Left ventricle myocardium inferior (tissue), 1 donor: ENCODE results near the gene CNPY2. TPM values are rescaled to one million over a fixed set of nuclear protein-coding genes. Genes with fewer than 3 reads are reported as not detected.
"Not testable (repeated sequence)": the region's sequence is repeated elsewhere in the genome, so short reads cannot be mapped to it uniquely, and the experiment has no call there.

Experiments used
- DNase-seq: peaks from one replicate; pipeline ENCODE4 v3.0.0-alpha.2; 2020
- H3K27ac ChIP-seq: fragments of 200-600 bp; replicated peaks from 2 replicates; pipeline ENCODE4 v1.8.0; 2021
- H3K27me3 ChIP-seq: fragments of 200-600 bp; 2 replicates; pipeline ENCODE4 v1.8.0; 2021; ENCODE audit warnings: low read depth
- H3K36me3 ChIP-seq: fragments of 200-600 bp; 2 replicates; pipeline ENCODE4 v1.8.0; 2021
- H3K4me1 ChIP-seq: fragments of 200-600 bp; 2 replicates; pipeline ENCODE4 v1.8.0; 2021
- H3K4me3 ChIP-seq: fragments of 200-600 bp; 2 replicates; pipeline ENCODE4 v1.8.0; 2021; ENCODE audit warnings: mild to moderate bottlenecking, moderate library complexity
- H3K9me3 ChIP-seq: fragments of 200-600 bp; replicated peaks from 2 replicates; pipeline ENCODE4 v1.8.0; 2021
- intact Hi-C: fragments of 100-400 bp; cut with micrococcal nuclease; formaldehyde crosslinking; loops from one replicate; pipeline ENCODE4 v1.11.0; 2022
- total RNA-seq: library from RNA; stranded (reverse); fragmentation: NEBNext Ultra II Directional; extraction: Animal tissue kit (Norgen Biotek cat#: 25700); gene quantifications from one replicate; pipeline ENCODE4 v1.2.1, GENCODE V29; 2021
- TF ChIP-seq, protein P1 (sequence below): fragments of 200-600 bp; IDR thresholded peaks from 2 replicates; pipeline ENCODE4 v1.8.0; 2021; ENCODE audit warnings: antibody characterized with exemption, mild to moderate bottlenecking, borderline replicate concordance
- donor health status: DM: no; HTN: yes; CAD: no; lungs with severe emphysema.

The CNPY2 gene
- total RNA-seq, 1 donor from 2014 or later, result 33.4 TPM

DNA sequence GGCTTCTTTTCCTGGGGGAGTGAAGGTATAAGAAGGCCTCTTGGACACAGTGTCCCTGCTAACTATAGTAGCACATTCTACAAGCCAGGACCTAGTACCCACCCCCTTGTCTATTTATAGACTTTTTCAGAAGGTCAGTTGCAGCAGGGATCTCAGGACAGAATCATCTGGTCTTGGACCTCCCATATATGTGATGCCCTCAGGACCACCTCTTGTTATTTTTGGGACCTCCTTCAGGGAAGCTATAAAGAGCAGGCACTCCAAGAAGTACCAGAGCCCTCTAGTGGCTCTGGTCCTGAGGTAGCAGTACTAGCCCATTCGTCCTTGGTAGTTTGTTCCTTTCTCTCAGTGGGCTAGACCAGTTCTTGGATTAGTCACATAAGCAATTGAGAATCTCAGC, 44.8 kb downstream of the CNPY2 start:
- Histone ChIP-seq H3K27me3 (no peaks in the 10 kb centered on the region), H3K9me3 (no peaks in the 10 kb centered on the region), H3K4me3 (peak overlapping the region; percentile 83), H3K4me1 (peaks cover 59% of the 10 kb centered on the region), H3K36me3 (peaks cover 70% of the 10 kb centered on the region), H3K27ac (peak overlapping the region; percentile 97)
- intact Hi-C loops, result no loop called here
- TF ChIP-seq, protein P1, sequence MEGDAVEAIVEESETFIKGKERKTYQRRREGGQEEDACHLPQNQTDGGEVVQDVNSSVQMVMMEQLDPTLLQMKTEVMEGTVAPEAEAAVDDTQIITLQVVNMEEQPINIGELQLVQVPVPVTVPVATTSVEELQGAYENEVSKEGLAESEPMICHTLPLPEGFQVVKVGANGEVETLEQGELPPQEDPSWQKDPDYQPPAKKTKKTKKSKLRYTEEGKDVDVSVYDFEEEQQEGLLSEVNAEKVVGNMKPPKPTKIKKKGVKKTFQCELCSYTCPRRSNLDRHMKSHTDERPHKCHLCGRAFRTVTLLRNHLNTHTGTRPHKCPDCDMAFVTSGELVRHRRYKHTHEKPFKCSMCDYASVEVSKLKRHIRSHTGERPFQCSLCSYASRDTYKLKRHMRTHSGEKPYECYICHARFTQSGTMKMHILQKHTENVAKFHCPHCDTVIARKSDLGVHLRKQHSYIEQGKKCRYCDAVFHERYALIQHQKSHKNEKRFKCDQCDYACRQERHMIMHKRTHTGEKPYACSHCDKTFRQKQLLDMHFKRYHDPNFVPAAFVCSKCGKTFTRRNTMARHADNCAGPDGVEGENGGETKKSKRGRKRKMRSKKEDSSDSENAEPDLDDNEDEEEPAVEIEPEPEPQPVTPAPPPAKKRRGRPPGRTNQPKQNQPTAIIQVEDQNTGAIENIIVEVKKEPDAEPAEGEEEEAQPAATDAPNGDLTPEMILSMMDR, result peak; percentile 53
- DNase-seq, result no peak

DNA sequence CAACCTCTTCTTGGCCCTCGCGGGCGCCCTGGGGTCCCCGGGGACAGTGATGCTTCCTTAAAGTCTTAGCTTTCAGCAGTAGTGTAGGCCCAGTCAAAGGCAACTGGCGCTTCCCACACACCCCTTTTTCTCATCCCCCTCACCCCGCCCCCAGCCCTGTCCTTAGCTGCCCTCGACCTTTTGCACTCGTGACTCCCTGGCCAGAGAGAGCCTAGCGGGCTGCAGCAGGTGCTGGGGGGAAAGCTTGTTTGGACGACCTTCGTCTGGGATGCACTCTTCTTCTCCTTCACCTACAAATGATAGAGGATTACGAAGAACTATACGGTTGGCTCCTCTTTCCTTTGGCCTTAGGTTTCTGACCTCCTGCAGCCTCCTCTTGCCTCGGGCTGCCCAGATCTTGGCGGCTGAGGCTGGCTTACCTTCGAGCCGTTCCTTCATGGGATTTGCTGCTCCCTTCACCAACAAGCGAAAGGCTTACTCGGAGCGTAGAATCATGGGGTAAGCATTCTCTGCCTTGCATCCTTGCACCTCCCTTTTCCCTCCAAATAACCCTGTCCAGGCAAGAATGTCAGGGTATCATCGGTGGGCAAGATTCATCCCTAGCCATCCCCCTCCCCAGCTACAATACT, 48.2 kb downstream of the CNPY2 start:
- Histone ChIP-seq H3K4me3 (peak overlapping the region; percentile 83), H3K36me3 (peaks cover 35% of the 10 kb centered on the region), H3K27me3 (no peaks in the 10 kb centered on the region), H3K27ac (peak overlapping the region; percentile 97), H3K4me1 (peaks cover 59% of the 10 kb centered on the region), H3K9me3 (no peaks in the 10 kb centered on the region)
- intact Hi-C loops, result no loop called here
- peak; percentile 61 for DNase-seq
- TF ChIP-seq, protein P1, result no peak

DNA sequence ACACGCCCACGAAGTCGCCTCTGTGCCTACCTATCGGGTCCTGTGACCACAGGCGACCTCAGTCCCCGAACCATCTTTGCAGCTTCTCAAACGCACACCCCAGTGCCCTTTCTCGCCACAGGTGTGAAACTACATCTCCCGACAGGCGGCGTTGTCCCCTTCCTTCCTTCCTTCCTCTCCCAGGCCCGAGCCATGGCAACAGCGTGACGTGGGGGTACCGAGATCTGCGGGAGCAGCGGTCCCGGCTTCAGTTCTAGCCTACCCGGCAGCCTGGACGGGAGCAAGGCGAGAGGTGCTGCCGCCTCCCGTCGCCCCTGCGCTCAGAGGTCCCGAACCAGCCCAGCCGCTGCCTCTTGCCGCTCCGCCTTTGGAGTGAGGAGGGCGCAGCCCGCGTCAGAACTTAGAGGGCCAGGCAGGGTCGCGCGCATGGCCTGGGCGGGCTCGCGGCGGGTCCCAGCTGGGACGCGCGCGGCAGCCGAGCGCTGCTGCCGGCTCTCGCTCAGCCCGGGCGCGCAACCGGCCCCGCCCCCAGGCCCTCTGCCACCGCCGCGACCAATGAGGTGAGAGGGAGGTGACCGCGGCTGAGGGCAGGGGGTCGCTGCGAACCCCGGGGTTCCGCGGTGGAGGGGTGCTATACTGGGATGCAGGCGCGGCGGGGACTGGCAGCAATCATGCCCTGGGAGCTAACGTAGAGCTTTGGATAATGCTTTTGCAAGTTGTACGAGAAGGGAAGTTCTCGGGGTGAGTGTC, 48.9 kb downstream of the CNPY2 start, which contains the start of gene COQ10A:
Gene COQ10A (plus strand): TSS at position 250 of the 750 bp plus-strand sequence. CDS start 177 bp downstream, at position 427.
- Histone ChIP-seq H3K27ac (peak within 1 kb of the TSS; percentile 97), H3K9me3 (no peaks in the 10 kb centered on the region), H3K27me3 (no peaks in the 10 kb centered on the region), H3K36me3 (peaks cover 28% of the 10 kb centered on the region), H3K4me3 (peak within 1 kb of the TSS; percentile 83), H3K4me1 (peaks cover 52% of the 10 kb centered on the region)
- peak; percentile 90 for DNase-seq
- intact Hi-C loops, result no loop called here
- TF ChIP-seq, protein P1, result peak; percentile 79

DNA sequence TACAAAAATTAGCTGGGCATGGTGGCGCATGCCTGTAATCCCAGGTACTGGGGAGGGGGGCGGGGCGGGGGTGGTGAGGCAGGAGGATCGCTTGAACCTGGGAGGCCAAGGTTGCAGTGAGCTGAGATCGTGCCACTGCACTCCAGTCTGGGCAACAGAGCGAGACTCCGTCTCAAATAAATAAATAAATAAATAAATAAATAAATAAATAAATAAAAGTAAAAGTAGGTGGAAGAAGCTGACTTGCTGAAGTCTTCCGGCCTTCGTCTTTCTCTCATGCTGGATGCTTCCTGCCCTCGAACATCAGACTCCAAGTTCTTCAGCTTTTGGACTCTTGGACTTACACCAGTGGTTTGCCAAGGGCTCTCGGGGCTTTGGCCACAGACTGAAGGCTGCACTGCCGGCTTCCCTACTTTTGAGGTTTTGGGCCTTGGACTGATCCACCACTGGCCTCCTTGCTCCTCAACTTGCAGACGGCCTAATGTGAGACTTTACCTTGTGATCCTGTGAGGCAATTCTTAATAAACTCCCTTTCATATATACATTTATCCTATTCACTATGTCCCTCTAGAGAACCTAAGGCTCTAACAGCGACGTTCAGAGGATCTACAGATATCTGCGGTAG, 49.6 kb downstream of the CNPY2 start:
- intact Hi-C loops, result not testable (repeated sequence)

DNA sequence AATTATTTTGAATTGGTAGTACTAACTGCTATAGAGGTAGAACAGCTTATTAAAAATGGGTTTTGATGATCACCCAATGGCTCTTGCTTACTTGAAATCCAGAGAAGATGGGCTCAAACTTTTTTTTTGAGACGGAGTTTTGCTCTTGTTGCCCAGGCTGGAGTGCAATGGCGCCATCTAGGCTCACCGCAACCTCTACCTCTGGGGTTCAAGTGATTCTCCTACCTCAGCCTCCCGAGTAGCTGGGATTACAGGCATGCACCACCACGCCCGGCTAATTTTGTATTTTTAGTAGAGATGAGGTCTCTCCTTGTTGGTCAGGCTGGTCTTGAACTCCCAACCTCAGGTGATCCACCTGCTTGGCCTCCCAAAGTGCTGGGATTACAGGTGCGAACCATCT, 52.8 kb downstream of the CNPY2 start:
- peaks cover 35% of the 10 kb centered on the region for H3K4me1 ChIP-seq
- intact Hi-C loops, H3K4me3 ChIP-seq, H3K9me3 ChIP-seq, H3K27me3 ChIP-seq, H3K27ac ChIP-seq, H3K36me3 ChIP-seq, DNase-seq: not testable (repeated sequence)

More for the DNA sequence above, 49.6 kb downstream of the CNPY2 start:
- Histone ChIP-seq H3K36me3 (peaks cover 21% of the 10 kb centered on the region), H3K27ac (peak overlapping the region; percentile 97), H3K4me3 (peak overlapping the region; percentile 83), H3K4me1 (peaks cover 45% of the 10 kb centered on the region)
- not testable (repeated sequence) for DNase-seq, H3K27me3 ChIP-seq, H3K9me3 ChIP-seq

DNA sequence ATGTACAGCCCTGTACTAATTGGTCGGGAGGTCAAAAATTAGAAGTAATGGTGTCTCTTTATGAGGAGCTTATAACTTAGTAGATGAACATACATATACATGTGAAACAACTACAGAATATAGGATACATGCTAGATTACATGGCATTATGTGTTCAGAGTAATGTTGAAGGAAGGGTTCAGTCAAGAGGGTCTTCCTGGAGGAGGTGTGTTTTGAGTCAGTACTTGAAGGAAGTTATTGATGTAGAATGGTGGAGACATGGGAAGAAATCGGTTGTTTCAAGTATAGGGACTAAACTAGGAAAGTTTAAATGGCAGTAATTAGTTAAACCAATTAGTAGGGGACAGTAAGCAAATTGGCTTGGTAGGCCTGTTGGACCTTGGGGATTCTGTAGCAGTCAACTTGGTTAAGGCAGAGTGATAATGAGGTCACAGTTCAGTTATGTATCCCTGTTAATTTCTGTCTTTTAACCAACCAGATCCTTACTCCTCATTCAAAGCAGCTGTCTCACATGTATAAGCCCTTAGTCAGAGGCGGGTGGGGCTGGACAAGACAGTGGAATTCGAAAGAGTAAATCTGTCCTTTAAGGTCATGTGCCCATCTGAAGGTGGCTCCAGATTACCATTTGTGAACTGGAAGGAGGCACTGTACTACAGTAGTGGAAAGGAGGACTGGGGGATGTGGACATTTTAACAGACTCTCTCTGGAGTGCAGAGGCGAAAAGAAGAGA, 54.1 kb downstream of the CNPY2 start:
- no peaks in the 10 kb centered on the region for H3K27me3 ChIP-seq
- H3K9me3 ChIP-seq, result no peaks in the 10 kb centered on the region
- H3K27ac ChIP-seq, result no peak overlapping the region
- H3K4me3 ChIP-seq, result no peak overlapping the region
- H3K4me1 ChIP-seq, result peaks cover 36% of the 10 kb centered on the region
- no peak for DNase-seq
- intact Hi-C loops, result no loop called here
- peaks cover 1% of the 10 kb centered on the region for H3K36me3 ChIP-seq
- TF ChIP-seq, protein P1, result no peak
